K562 (cell line): ENCODE measurements around the gene CNN3. TPM values are rescaled to one million over a fixed set of nuclear protein-coding genes. Genes with fewer than 3 reads are reported as not detected.

Source experiments
- ATAC-seq: fragments of 200-7000 bp; cut with Tn5 transposase; 3 replicates; pipeline ENCODE4 v1.9.1; 2020; ENCODE audit warnings: moderate library complexity
- BruUV-seq: library from RNA; stranded (reverse); fragments of 400-500 nt; replicated peaks from 2 replicates; lab custom pipeline; 2021; lab: Mats Ljungman, UMichigan
- CTCF ChIA-PET: fragments of 300-600 bp; formaldehyde crosslinking; extraction: SDS; loops from one replicate; lab custom pipeline; 2021; ENCODE audit warnings: low intra/inter-chr PET ratio; lab: Yijun Ruan, JAX
- POLR2A ChIA-PET: fragments of 300-600, 350-650 bp; sonication (Branson Sonifier 250); formaldehyde crosslinking; extraction: SDS; loops from one replicate; lab custom pipeline; 2021; ENCODE audit warnings: antibody characterized with exemption, inconsistent platforms; lab: Yijun Ruan, JAX
- DNase-seq, 4 experiments: peaks; one replicate each; pipeline versions ENCODE4 v3.0.0 to v3.0.0-alpha.2; 2011 to 2018; ENCODE audit warnings: low spot score in 3 of 4, mixed read lengths in 3 of 4; ENCODE audit errors: extremely low read depth in 1 of 4
- FAIRE-seq: peaks from 2 replicates; lab custom pipeline; 2011; peaks lifted over from hg19 to GRCh38; lab: Jason Lieb, UNC
- H2AFZ ChIP-seq: 2 replicates; pipeline ENCODE4 v1.6.0; 2011; ENCODE audit warnings: low read depth, low read length, control low read depth, inconsistent platforms
- H3K27ac ChIP-seq: fragments of 200-600 bp; 3 replicates; pipeline ENCODE4 v1.8.0; 2011; ENCODE audit warnings: low read depth, mild to moderate bottlenecking, control low read depth, inconsistent platforms, low read length, moderate library complexity, mixed read lengths; ENCODE audit errors: extremely low read depth
- H3K27me3 ChIP-seq, 2 experiments: fragments of 300-600 bp in 1 of 2; 2 replicates in 1 of 2; 3 replicates in 1 of 2; pipeline versions ENCODE4 v1.6.0 to v1.8.0; 2011; ENCODE audit warnings: inconsistent platforms in 2 of 2, low read length in 2 of 2, mild to moderate bottlenecking in 1 of 2, mixed read lengths in 1 of 2, moderate library complexity in 1 of 2; ENCODE audit not compliant: control insufficient read depth in 2 of 2, insufficient read depth in 2 of 2
- H3K36me3 ChIP-seq: fragments of 300-600 bp; 3 replicates; pipeline ENCODE4 v1.8.0; 2011; ENCODE audit warnings: mild to moderate bottlenecking, low read length, inconsistent platforms; ENCODE audit not compliant: control insufficient read depth, insufficient read depth
- H3K4me1 ChIP-seq, 2 experiments: fragments of 200-600 bp in 1 of 2; replicated peaks in 1 of 2; 2 replicates in 1 of 2; 3 replicates in 1 of 2; pipeline versions ENCODE4 v1.5.1 to v1.8.0; 2011; ENCODE audit warnings: inconsistent platforms in 2 of 2, low read length in 2 of 2, mild to moderate bottlenecking in 1 of 2, mixed read lengths in 1 of 2, moderate library complexity in 1 of 2; ENCODE audit not compliant: control insufficient read depth in 2 of 2, insufficient read depth in 2 of 2
- H3K4me2 ChIP-seq: 2 replicates; pipeline ENCODE4 v1.6.1; 2011; ENCODE audit warnings: low read length, control low read depth, inconsistent platforms, mixed read lengths; ENCODE audit not compliant: insufficient read depth
- H3K4me3 ChIP-seq: fragments of 200-600 bp; sonication (generic), shearing (Covaris generic); 2 replicates; pipeline ENCODE4 v1.5.1; 2016; ENCODE audit warnings: control low read depth, inconsistent platforms
- H3K79me2 ChIP-seq: fragments of 200-600 bp; 3 replicates; pipeline ENCODE4 v1.8.0; 2011; ENCODE audit warnings: low read length, inconsistent platforms; ENCODE audit not compliant: control insufficient read depth, insufficient read depth
- H3K9ac ChIP-seq, 2 experiments: 2 replicates each; pipeline versions ENCODE4 v1.6.0 to v1.6.1; 2011; ENCODE audit warnings: low read depth in 2 of 2, low read length in 2 of 2, control low read depth in 1 of 2, inconsistent platforms in 1 of 2, mild to moderate bottlenecking in 1 of 2, mixed read lengths in 1 of 2; ENCODE audit not compliant: insufficient read depth in 1 of 2
- H3K9me1 ChIP-seq: one replicate; pipeline ENCODE4 v1.6.0; 2011; ENCODE audit warnings: inconsistent platforms, mild to moderate bottlenecking, low read length, moderate library complexity; ENCODE audit not compliant: control insufficient read depth, insufficient read depth
- H3K9me3 ChIP-seq: replicated peaks from 2 replicates; pipeline ENCODE4 v1.5.1; 2011; ENCODE audit warnings: low read depth, low read length, inconsistent platforms; ENCODE audit not compliant: control insufficient read depth, insufficient read depth
- H4K20me1 ChIP-seq: replicated peaks from 2 replicates; pipeline ENCODE4 v1.6.1; 2011; ENCODE audit warnings: low read length, inconsistent platforms, mixed read lengths; ENCODE audit not compliant: control insufficient read depth, insufficient read depth
- CHAMP1 ChIP-seq: fragments of 450-650 bp; IDR thresholded peaks from 2 replicates; pipeline ENCODE4 v1.6.1; 2016; ENCODE audit warnings: mild to moderate bottlenecking
- DNMT1 ChIP-seq: fragments of 450-650 bp; IDR thresholded peaks from 2 replicates; pipeline ENCODE4 v1.6.1; 2016; ENCODE audit warnings: antibody characterized with exemption, mild to moderate bottlenecking
- MIER1 ChIP-seq: fragments of 450-650 bp; IDR thresholded peaks from 2 replicates; pipeline ENCODE4 v1.6.1; 2016; ENCODE audit warnings: antibody characterized with exemption, mild to moderate bottlenecking, low read depth
- NR2C2 ChIP-seq, 2 experiments: fragments of 200-800 bp in 1 of 2; sonication (Bioruptor generic) in 1 of 2; sonication (generic) in 1 of 2; formaldehyde crosslinking in 1 of 2; IDR thresholded peaks; 2 replicates each; pipeline versions ENCODE4 v1.6.1 to v1.8.0; 2016 to 2022; ENCODE audit warnings: mild to moderate bottlenecking in 1 of 2, missing compliant biosample characterization in 1 of 2, missing genetic modification characterization in 1 of 2, missing genetic modification reagents in 1 of 2
- NRF1 ChIP-seq, 2 experiments: fragments of 450-650 bp; IDR thresholded peaks in 1 of 2; conservative IDR thresholded peaks in 1 of 2; 2 replicates each; pipeline ENCODE4 v1.6.1; 2014; ENCODE audit warnings: mild to moderate bottlenecking in 2 of 2
- SREBF2 ChIP-seq: sonication (generic); formaldehyde crosslinking; IDR thresholded peaks from 2 replicates; pipeline ENCODE4 v1.4.0; 2020; ENCODE audit warnings: mild to moderate bottlenecking, missing genetic modification reagents
- ZNF174 ChIP-seq: fragments of 250-450 bp; sonication (Bioruptor Pico); IDR thresholded peaks from 2 replicates; pipeline ENCODE4 v1.4.0; 2020; ENCODE audit warnings: mild to moderate bottlenecking
- ZNF644 ChIP-seq: fragments of 200-800 bp; sonication (Bioruptor generic); IDR thresholded peaks from 2 replicates; pipeline ENCODE4 v1.6.1; 2016; ENCODE audit warnings: low read depth, missing genetic modification characterization, missing compliant biosample characterization
- ZSCAN32 ChIP-seq: fragments of 450-650 bp; formaldehyde crosslinking; IDR thresholded peaks from 2 replicates; pipeline ENCODE4 v1.4.0; 2020; ENCODE audit warnings: mild to moderate bottlenecking, moderate library complexity
- WGBS: fragments of 100-300 bp; shearing (Covaris generic); methylation state at CpG from one replicate; pipeline ENCODE4 v1.1.6; 2016; ENCODE audit warnings: low coverage, mixed read lengths; ENCODE audit not compliant: insufficient coverage; ENCODE audit errors: missing lambda C conversion rate; 5-methylcytosine and 5-hydroxymethylcytosine counted together
- in situ Hi-C: fragments of 300-500 bp; cut with MboI; formaldehyde crosslinking; loops from 4 replicates; pipeline ENCODE4 v1.15.0; 2018; ENCODE audit warnings: inconsistent platforms, mixed read lengths
- intact Hi-C: fragments of 100-400 bp; cut with micrococcal nuclease; formaldehyde crosslinking; loops from 2 replicates; pipeline ENCODE4 v1.14.2; 2022
- polyA plus RNA-seq, 8 experiments: library from polyadenylated mRNA; depleted of rRNA in 4 of 8; stranded (reverse) in 5 of 8; unstranded in 3 of 8; fragments of >200 nt; fragmentation: Nextera tagmentation in 2 of 8; fragmentation: Illumina TruSeq in 1 of 8; extraction: Ambion mirVana in 2 of 8; extraction: Trizol in 1 of 8; gene quantifications; 2 replicates each; pipeline versions ENCODE4 v1.2.1 to v1.2.3, GENCODE V29; 2011 to 2014; ENCODE audit warnings: inconsistent platforms in 1 of 8, missing spikeins in 1 of 8
- total RNA-seq, 7 experiments: library from RNA; depleted of rRNA in 6 of 7; stranded (reverse); fragments of >200 nt in 6 of 7; fragmentation: Illumina TruSeq in 2 of 7; extraction: Trizol in 2 of 7; gene quantifications; 2 replicates each; pipeline versions ENCODE4 v1.2.1 to v1.2.3, GENCODE V29; 2011 to 2021; ENCODE audit warnings: low replicate concordance in 1 of 7

The CNN3 gene
- total and polyA plus RNA-seq, 9 of the 15 experiments (the other 6 are each of a cell fraction or from before 2014, with no cell fraction given): 0.06 to 0.62 (median 0.18) TPM; not detected in 4

GRCh38 chr1:94928293-94928939 lies 1.5 kb upstream of the CNN3 start:
- Histone ChIP-seq H3K79me2 (no peaks in the 10 kb centered on the region), H3K4me1 (peaks cover 0 to 15% of the 10 kb centered on the region in 2 experiments; a peak in 2 of 5 replicates), H4K20me1 (no peaks in the 10 kb centered on the region), H3K9ac (no peak overlapping the region), H3K9me3 (no peaks in the 10 kb centered on the region), H2AFZ (no peak overlapping the region), H3K4me2 (no peak overlapping the region), H3K27me3 (peaks cover 16 to 34% of the 10 kb centered on the region in 2 experiments; a peak in 3 of 5 replicates), H3K4me3 (no peak overlapping the region), H3K9me1 (no peaks in the 10 kb centered on the region), H3K36me3 (no peaks in the 10 kb centered on the region), H3K27ac (no peak overlapping the region)
- intact Hi-C loops: no loop called here
- in situ Hi-C loops: no loop called here
- POLR2A ChIA-PET: no interaction called here
- ATAC-seq (no peak), FAIRE-seq (no peak), DNase-seq (no peak)
- no TSS peak for BruUV-seq
- 10% methylated on average over 7 of the region's 7 CpGs for WGBS
- CTCF ChIA-PET: no interaction called here
- no peak for TF ChIP-seq DNMT1
- no peak for TF ChIP-seq ZNF644 (tag)
- no peak for TF ChIP-seq SREBF2 (CRISPR knock-in tag)
- TF ChIP-seq ZSCAN32 (CRISPR knock-in tag): no peak
- no peak for TF ChIP-seq NRF1 (conservative IDR thresholded peaks at IDR 0.05 in 1 of 2, IDR thresholded peaks at IDR 0.05 in 1 of 2)
- TF ChIP-seq NR2C2 (CRISPR knock-in tag; IDR thresholded peaks at IDR 0.05): no peak
- no peak for TF ChIP-seq NR2C2 (tag; IDR thresholded peaks at IDR 0.05)
- TF ChIP-seq ZNF174 (CRISPR knock-in tag): no peak
- no peak for TF ChIP-seq CHAMP1
- TF ChIP-seq MIER1: no peak
